H1 (cell line): ENCODE measurements around the gene TMPRSS11E. TPM values are rescaled to one million over a fixed set of nuclear protein-coding genes. Genes with fewer than 3 reads are reported as not detected.

Source experiments
- CTCF ChIA-PET: fragments of 300-600 bp; sonication (Branson Sonifier 250); formaldehyde crosslinking; loops from one replicate; lab custom pipeline; 2021; ENCODE audit not compliant: partially characterized antibody; lab: Charles Lee
- POLR2A ChIA-PET: fragments of 300-600 bp; sonication (Branson Sonifier 250); formaldehyde crosslinking; loops from one replicate; lab custom pipeline; 2021; ENCODE audit warnings: inconsistent platforms; ENCODE audit not compliant: partially characterized antibody; lab: Charles Lee
- DNase-seq, 2 experiments: peaks; one replicate each; pipeline versions ENCODE4 v3.0.0 to v3.0.0-alpha.2; 2010 to 2022; ENCODE audit warnings: low spot score in 2 of 2, low read depth in 1 of 2, mixed read lengths in 1 of 2
- FAIRE-seq: peaks from 2 replicates; lab custom pipeline; 2011; peaks lifted over from hg19 to GRCh38; lab: Jason Lieb, UNC
- H2AFZ ChIP-seq: 2 replicates; pipeline ENCODE4 v1.8.1; 2012; ENCODE audit warnings: low read length, inconsistent platforms
- H2AK5ac ChIP-seq: 2 replicates; pipeline ENCODE4 v1.6.1; 2013; ENCODE audit warnings: low read depth, low read length
- H2BK120ac ChIP-seq: replicated peaks from 2 replicates; pipeline ENCODE3; 2013; ENCODE audit warnings: low read depth, low read length, inconsistent platforms
- H2BK12ac ChIP-seq: 2 replicates; pipeline ENCODE4 v1.6.1; 2013; ENCODE audit warnings: low read depth, low read length
- H2BK15ac ChIP-seq: 2 replicates; pipeline ENCODE4 v1.6.1; 2013; ENCODE audit warnings: low read length
- H2BK20ac ChIP-seq: 2 replicates; pipeline ENCODE4 v1.6.1; 2013; ENCODE audit warnings: low read length
- H2BK5ac ChIP-seq: 2 replicates; pipeline ENCODE4 v1.6.1; 2013; ENCODE audit warnings: low read depth, low read length
- H3K14ac ChIP-seq: 2 replicates; pipeline ENCODE4 v1.6.1; 2013; ENCODE audit warnings: inconsistent platforms; ENCODE audit not compliant: insufficient read length
- H3K18ac ChIP-seq: 2 replicates; pipeline ENCODE4 v1.6.1; 2013; ENCODE audit warnings: low read length; ENCODE audit errors: extremely low read depth
- H3K23ac ChIP-seq: 2 replicates; pipeline ENCODE4 v1.6.1; 2013; ENCODE audit warnings: inconsistent platforms; ENCODE audit not compliant: insufficient read length
- H3K23me2 ChIP-seq: 2 replicates; pipeline ENCODE4 v1.6.1; 2013; ENCODE audit warnings: low read depth, low read length
- H3K27ac ChIP-seq: 2 replicates; pipeline ENCODE4 v1.6.1; 2011; ENCODE audit warnings: low read depth, low read length, inconsistent platforms
- H3K27me3 ChIP-seq, 4 experiments: replicated peaks in 1 of 4; 1 replicate in 1 of 4; 2 replicates in 3 of 4; pipeline versions ENCODE4 v1.6.1 to v1.8.1; 2011 to 2013; ENCODE audit warnings: low read length in 3 of 4, mild to moderate bottlenecking in 3 of 4, inconsistent platforms in 2 of 4, mixed read lengths in 2 of 4, moderate library complexity in 1 of 4; ENCODE audit not compliant: control insufficient read depth in 3 of 4, insufficient read depth in 3 of 4; ENCODE audit errors: extremely low read depth in 1 of 4
- H3K36me3 ChIP-seq, 4 experiments: 2 replicates each; pipeline versions ENCODE4 v1.6.1 to v1.8.1; 2011 to 2013; ENCODE audit warnings: mild to moderate bottlenecking in 4 of 4, low read length in 3 of 4, moderate library complexity in 2 of 4, control low read depth in 1 of 4, inconsistent platforms in 1 of 4; ENCODE audit not compliant: insufficient read depth in 4 of 4, control insufficient read depth in 2 of 4
- H3K4ac ChIP-seq: replicated peaks from 2 replicates; pipeline ENCODE3; 2013; ENCODE audit warnings: low read length, low read depth, mixed read lengths, inconsistent platforms; ENCODE audit not compliant: insufficient read length
- H3K4me1 ChIP-seq, 4 experiments: replicated peaks in 1 of 4; 1 replicate in 1 of 4; 2 replicates in 3 of 4; pipeline versions ENCODE4 v1.6.1 to v1.8.1; 2011 to 2013; ENCODE audit warnings: low read length in 3 of 4, inconsistent platforms in 2 of 4, mixed read lengths in 1 of 4; ENCODE audit not compliant: insufficient read depth in 4 of 4, control insufficient read depth in 3 of 4
- H3K4me2 ChIP-seq, 2 experiments: 2 replicates each; pipeline versions ENCODE4 v1.6.1 to v1.8.1; 2011 to 2013; ENCODE audit warnings: low read depth in 2 of 2, low read length in 2 of 2, control low read depth in 1 of 2, inconsistent platforms in 1 of 2, mild to moderate bottlenecking in 1 of 2; ENCODE audit not compliant: insufficient read depth in 1 of 2
- H3K4me3 ChIP-seq, 4 experiments: fragments of 200-600, 300-600 bp in 1 of 4; sonication (generic), shearing (Covaris generic), sonication (Bioruptor Twin) in 1 of 4; 2 replicates each; pipeline versions ENCODE4 v1.5.1 to v1.8.1; 2011 to 2016; ENCODE audit warnings: low read length in 4 of 4, low read depth in 3 of 4, control low read depth in 2 of 4, inconsistent platforms in 2 of 4, mild to moderate bottlenecking in 2 of 4, mixed read lengths in 1 of 4, moderate library complexity in 1 of 4; ENCODE audit not compliant: insufficient read depth in 2 of 4; ENCODE audit errors: extremely low read depth in 1 of 4
- H3K56ac ChIP-seq: replicated peaks from 2 replicates; pipeline ENCODE3; 2013; ENCODE audit warnings: low read depth, mild to moderate bottlenecking, mixed read lengths, low read length, inconsistent platforms; ENCODE audit not compliant: insufficient read length
- H3K79me1 ChIP-seq: 2 replicates; pipeline ENCODE4 v1.6.1; 2013; ENCODE audit warnings: low read depth, low read length, control low read depth
- H3K79me2 ChIP-seq, 2 experiments: 2 replicates each; pipeline versions ENCODE4 v1.6.1 to v1.8.1; 2012 to 2013; ENCODE audit warnings: low read length in 2 of 2, mild to moderate bottlenecking in 2 of 2, inconsistent platforms in 1 of 2; ENCODE audit not compliant: insufficient read depth in 2 of 2, control insufficient read depth in 1 of 2
- H3K9ac ChIP-seq, 4 experiments: replicated peaks in 1 of 4; 1 replicate in 1 of 4; 2 replicates in 3 of 4; pipeline versions ENCODE4 v1.6.1 to v1.8.1; 2011 to 2013; ENCODE audit warnings: low read depth in 3 of 4, low read length in 3 of 4, control low read depth in 2 of 4, mild to moderate bottlenecking in 2 of 4, moderate library complexity in 2 of 4, inconsistent platforms in 1 of 4; ENCODE audit errors: extremely low read depth in 1 of 4
- H3K9me3 ChIP-seq, 2 experiments: 2 replicates each; pipeline versions ENCODE4 v1.6.1 to v1.8.1; 2012 to 2013; ENCODE audit warnings: mild to moderate bottlenecking in 2 of 2, moderate library complexity in 2 of 2, control low read depth in 1 of 2, inconsistent platforms in 1 of 2, low read depth in 1 of 2, low read length in 1 of 2, mixed read lengths in 1 of 2; ENCODE audit not compliant: insufficient read depth in 2 of 2
- H4K20me1 ChIP-seq, 2 experiments: replicated peaks in 1 of 2; 2 replicates each; pipeline versions ENCODE3 to v1.8.1; 2011 to 2013; ENCODE audit warnings: inconsistent platforms in 2 of 2, low read length in 2 of 2, mild to moderate bottlenecking in 1 of 2; ENCODE audit not compliant: insufficient read depth in 2 of 2, control insufficient read depth in 1 of 2
- H4K5ac ChIP-seq: 2 replicates; pipeline ENCODE4 v1.6.1; 2013; ENCODE audit warnings: low read length, low read depth, mixed read lengths, inconsistent platforms; ENCODE audit not compliant: insufficient read length
- H4K8ac ChIP-seq: 2 replicates; pipeline ENCODE4 v1.8.0; 2013; ENCODE audit warnings: mild to moderate bottlenecking, moderate library complexity, low read length, inconsistent platforms; ENCODE audit not compliant: insufficient read depth; ENCODE audit errors: extremely low read depth
- H4K91ac ChIP-seq: replicated peaks from 2 replicates; pipeline ENCODE3; 2013; ENCODE audit warnings: low read length, mixed read lengths, inconsistent platforms; ENCODE audit not compliant: insufficient read length
- ASH2L ChIP-seq: fragments of 200-600, 300-600 bp; sonication (generic); IDR thresholded peaks from one replicate; pipeline ENCODE4 v1.7.1; 2017; ENCODE audit warnings: low read length
- CBX5 ChIP-seq: fragments of 300-800, 300-1000 bp; sonication (generic); IDR thresholded peaks from 2 replicates; pipeline ENCODE4 v1.7.1; 2016; ENCODE audit warnings: antibody characterized with exemption, low read length, low read depth
- CEBPB ChIP-seq: IDR thresholded peaks from 2 replicates; pipeline ENCODE4 v1.6.1; 2012; ENCODE audit warnings: low read depth, low read length
- CTBP2 ChIP-seq: IDR thresholded peaks from 2 replicates; pipeline ENCODE4 v1.7.0; 2011; ENCODE audit warnings: borderline replicate concordance, mild to moderate bottlenecking, moderate library complexity, mixed read lengths, low read length; ENCODE audit not compliant: insufficient read depth, insufficient read length
- FOSL1 ChIP-seq: IDR thresholded peaks from 2 replicates; pipeline ENCODE4 v1.6.1; 2011; ENCODE audit warnings: mild to moderate bottlenecking, low read depth, low read length, moderate library complexity; ENCODE audit not compliant: insufficient read depth
- GABPA ChIP-seq: IDR thresholded peaks from 2 replicates; pipeline ENCODE4 v1.6.1; 2011; ENCODE audit warnings: mild to moderate bottlenecking, low read length, moderate library complexity, borderline replicate concordance; ENCODE audit not compliant: insufficient read depth
- JUN ChIP-seq: IDR thresholded peaks from 2 replicates; pipeline ENCODE4 v1.6.1; 2011; ENCODE audit warnings: low read depth, mild to moderate bottlenecking, improper control_type of control experiment, low read length
- NRF1 ChIP-seq: IDR thresholded peaks from 2 replicates; pipeline ENCODE4 v1.6.1; 2011; ENCODE audit warnings: mild to moderate bottlenecking, low read depth, low read length, improper control_type of control experiment
- SIN3A ChIP-seq, 2 experiments: IDR thresholded peaks in 1 of 2; conservative IDR thresholded peaks in 1 of 2; 2 replicates each; pipeline ENCODE4 v1.6.1; 2011 to 2012; ENCODE audit warnings: low read length in 2 of 2, improper control_type of control experiment in 1 of 2, low read depth in 1 of 2, mild to moderate bottlenecking in 1 of 2
- SP4 ChIP-seq: IDR thresholded peaks from 2 replicates; pipeline ENCODE4 v1.6.1; 2012; ENCODE audit warnings: low read length, inconsistent platforms
- SUZ12 ChIP-seq: fragments of 200-600 bp; sonication (generic); IDR thresholded peaks from 2 replicates; pipeline ENCODE4 v1.6.1; 2012; ENCODE audit warnings: mild to moderate bottlenecking, inconsistent platforms, low read length, moderate library complexity, mixed read lengths
- TEAD4 ChIP-seq: IDR thresholded peaks from 2 replicates; pipeline ENCODE4 v1.6.1; 2012; ENCODE audit warnings: low read depth, low read length, inconsistent platforms, mixed read lengths
- WGBS, 2 experiments: shearing (Covaris generic) in 1 of 2; methylation state at CpG; one replicate each; pipeline versions ENCODE4 v1.1.6 to v1.1.7; 2013 to 2015; ENCODE audit warnings: low lambda C conversion rate in 2 of 2, mixed read lengths in 2 of 2, inconsistent platforms in 1 of 2, low coverage in 1 of 2, missing lambda C conversion rate in 1 of 2; ENCODE audit not compliant: insufficient replicate concordance in 2 of 2, insufficient coverage in 1 of 2, insufficient read length in 1 of 2; ENCODE audit errors: extremely low coverage in 1 of 2, missing lambda C conversion rate in 1 of 2; 5-methylcytosine and 5-hydroxymethylcytosine counted together
- polyA plus RNA-seq, 7 experiments: library from polyadenylated mRNA; depleted of rRNA in 3 of 7; stranded (reverse) in 5 of 7; unstranded in 2 of 7; fragments of >200 nt in 5 of 7; fragments of 200-250 nt in 2 of 7; gene quantifications; 1 replicate in 5 of 7; 2 replicates in 1 of 7; 4 replicates in 1 of 7; pipeline versions ENCODE4 v1.2.1 to v1.2.3, GENCODE V29; 2011 to 2013; ENCODE audit warnings: missing spikeins in 2 of 7, mixed read lengths in 2 of 7
- total RNA-seq: library from RNA; stranded (reverse); fragmentation: NEBNext Ultra II Directional; extraction: Animal tissue kit (Norgen Biotek cat#: 25700); gene quantifications from 2 replicates; pipeline ENCODE4 v1.2.1, GENCODE V29; 2021
- TF ChIP-seq, protein P1 (sequence below): IDR thresholded peaks from 2 replicates; pipeline ENCODE4 v1.6.1; 2012; ENCODE audit warnings: low read length, inconsistent platforms

Gene TMPRSS11E
- total and polyA plus RNA-seq, 2 of the 8 experiments (the other 6 are each of a cell fraction or from before 2014, with no cell fraction given), result 0.38 to 0.71 TPM

GRCh38 chr4:68461790-68462189 is 14.5 kb downstream of the TMPRSS11E start:
- no peak overlapping the region for H2AK5ac ChIP-seq
- no peaks in the 10 kb centered on the region for H4K20me1 ChIP-seq
- H4K8ac ChIP-seq, result no peak overlapping the region
- H3K4me1 ChIP-seq, result no peaks in the 10 kb centered on the region; a peak in 1 of 7 replicates
- H2AFZ ChIP-seq, result no peak overlapping the region
- H2BK20ac ChIP-seq, result no peak overlapping the region
- H2BK5ac ChIP-seq, result no peak overlapping the region
- H3K4me2 ChIP-seq, result no peak overlapping the region
- no peak overlapping the region for H3K27ac ChIP-seq
- H3K14ac ChIP-seq, result no peak overlapping the region
- H3K4me3 ChIP-seq, result no peak overlapping the region
- DNase-seq, result no peak
- ChIA-PET POLR2A (no interaction called here), CTCF (interaction anchor here (0.6 kb wide), 1 partner anchor 708 kb away, joined by 3 read pairs; no protein-coding TSS in a partner anchor)
- WGBS, 2 experiments, result 89% methylated on average over 3 of the region's 3 CpGs; no CpG with 5 or more reads in 1 of the 2 experiments
- H2BK12ac ChIP-seq, result no peak overlapping the region
- no peaks in the 10 kb centered on the region for H3K36me3 ChIP-seq
- H3K27me3 ChIP-seq, result no peaks in the 10 kb centered on the region
- H3K4ac ChIP-seq, result no peak overlapping the region
- no peak overlapping the region for H3K18ac ChIP-seq
- no peak overlapping the region for H4K91ac ChIP-seq
- no peak overlapping the region for H2BK120ac ChIP-seq
- peak overlapping the region in 1 of 4 experiments; percentile 8; a peak in 1 of 7 replicates for H3K9ac ChIP-seq
- FAIRE-seq, result no peak
- no peaks in the 10 kb centered on the region for H3K23me2 ChIP-seq
- no peak overlapping the region for H2BK15ac ChIP-seq
- H4K5ac ChIP-seq, result no peak overlapping the region
- no peak overlapping the region for H3K23ac ChIP-seq
- no peak overlapping the region for H3K56ac ChIP-seq
- H3K79me2 ChIP-seq, result no peaks in the 10 kb centered on the region
- H3K9me3 ChIP-seq, result no peaks in the 10 kb centered on the region
- no peaks in the 10 kb centered on the region for H3K79me1 ChIP-seq
- TF ChIP-seq CBX5 (no peak), FOSL1 (no peak), NRF1 (no peak), ASH2L (no peak), CTBP2 (no peak), JUN (no peak), GABPA (no peak), CEBPB (no peak), SUZ12 (no peak), SP4 (no peak), TEAD4 (no peak), SIN3A (conservative IDR thresholded peaks at IDR 0.05 in 1 of 2, IDR thresholded peaks at IDR 0.05 in 1 of 2; ENCODE audit: low read depth in 1 of 2, low read length in 2 of 2) (no peak)
- TF ChIP-seq, protein P1, sequence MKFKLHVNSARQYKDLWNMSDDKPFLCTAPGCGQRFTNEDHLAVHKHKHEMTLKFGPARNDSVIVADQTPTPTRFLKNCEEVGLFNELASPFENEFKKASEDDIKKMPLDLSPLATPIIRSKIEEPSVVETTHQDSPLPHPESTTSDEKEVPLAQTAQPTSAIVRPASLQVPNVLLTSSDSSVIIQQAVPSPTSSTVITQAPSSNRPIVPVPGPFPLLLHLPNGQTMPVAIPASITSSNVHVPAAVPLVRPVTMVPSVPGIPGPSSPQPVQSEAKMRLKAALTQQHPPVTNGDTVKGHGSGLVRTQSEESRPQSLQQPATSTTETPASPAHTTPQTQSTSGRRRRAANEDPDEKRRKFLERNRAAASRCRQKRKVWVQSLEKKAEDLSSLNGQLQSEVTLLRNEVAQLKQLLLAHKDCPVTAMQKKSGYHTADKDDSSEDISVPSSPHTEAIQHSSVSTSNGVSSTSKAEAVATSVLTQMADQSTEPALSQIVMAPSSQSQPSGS, result no peak
